ENCODE measurements around the gene PTDSS2. TPM values are rescaled to one million over a fixed set of nuclear protein-coding genes. Genes with fewer than 3 reads are reported as not detected.
A peak's percentile ranks its signal among the peaks of the same experiment; 100 is the strongest.

Gene PTDSS2
- total RNA-seq, 1 donor from 2014 or later = 55.3 TPM

- Mint-ChIP-seq H3K27ac (ENCODE audit: unreplicated experiment) (peak overlapping the region; percentile 97), H3K4me3 (ENCODE audit: unreplicated experiment) (peak overlapping the region; percentile 85), H3K9me3 (ENCODE audit: unreplicated experiment) (no peaks in the 10 kb centered on the region), H3K4me1 (ENCODE audit: unreplicated experiment) (peaks cover 36% of the 10 kb centered on the region), H3K36me3 (ENCODE audit: unreplicated experiment) (peaks cover 2% of the 10 kb centered on the region), H3K27me3 (ENCODE audit: unreplicated experiment) (no peaks in the 10 kb centered on the region)
- DNase-seq (ENCODE audit: extremely low spot score, unreplicated experiment) = peak; percentile 98
- TF ChIP-seq CTCF (IDR thresholded peaks at IDR 0.05) = peak; percentile 87
These were observed 2.0 kb upstream of the PTDSS2 start for GRCh38 chr11:447923-448731.

- DNase-seq (ENCODE audit: extremely low spot score, unreplicated experiment) = no peak
- peak; percentile 38 for TF ChIP-seq CTCF (IDR thresholded peaks at IDR 0.05)
- Mint-ChIP-seq H3K36me3 (ENCODE audit: unreplicated experiment) (peaks cover 9% of the 10 kb centered on the region), H3K9me3 (ENCODE audit: unreplicated experiment) (no peaks in the 10 kb centered on the region), H3K4me1 (ENCODE audit: unreplicated experiment) (peaks cover 32% of the 10 kb centered on the region), H3K27me3 (ENCODE audit: unreplicated experiment) (no peaks in the 10 kb centered on the region), H3K27ac (ENCODE audit: unreplicated experiment) (peak overlapping the region; percentile 77), H3K4me3 (ENCODE audit: unreplicated experiment) (peak overlapping the region; percentile 98)
These were observed 851 bp downstream of the PTDSS2 start for GRCh38 chr11:450809-451451.

- Mint-ChIP-seq H3K36me3 (ENCODE audit: unreplicated experiment) (peaks cover 9% of the 10 kb centered on the region), H3K4me1 (ENCODE audit: unreplicated experiment) (peaks cover 34% of the 10 kb centered on the region), H3K27ac (ENCODE audit: unreplicated experiment) (peak overlapping the region; percentile 77), H3K9me3 (ENCODE audit: unreplicated experiment) (no peaks in the 10 kb centered on the region), H3K4me3 (ENCODE audit: unreplicated experiment) (peak overlapping the region; percentile 98), H3K27me3 (ENCODE audit: unreplicated experiment) (no peaks in the 10 kb centered on the region)
- DNase-seq (ENCODE audit: extremely low spot score, unreplicated experiment) = no peak
- no peak for TF ChIP-seq CTCF (IDR thresholded peaks at IDR 0.05)
These were observed 1.7 kb downstream of the PTDSS2 start for GRCh38 chr11:451738-452137.

- H3K36me3 Mint-ChIP-seq (ENCODE audit: unreplicated experiment) = peaks cover 9% of the 10 kb centered on the region
- peak overlapping the region; percentile 98 for H3K4me3 Mint-ChIP-seq (ENCODE audit: unreplicated experiment)
- H3K4me1 Mint-ChIP-seq (ENCODE audit: unreplicated experiment) = peaks cover 36% of the 10 kb centered on the region
- no peaks in the 10 kb centered on the region for H3K27me3 Mint-ChIP-seq (ENCODE audit: unreplicated experiment)
- H3K27ac Mint-ChIP-seq (ENCODE audit: unreplicated experiment) = no peak overlapping the region
- no peaks in the 10 kb centered on the region for H3K9me3 Mint-ChIP-seq (ENCODE audit: unreplicated experiment)
- no peak for DNase-seq (ENCODE audit: extremely low spot score, unreplicated experiment)
- TF ChIP-seq CTCF (IDR thresholded peaks at IDR 0.05) = no peak
These were observed 2.2 kb downstream of the PTDSS2 start for GRCh38 chr11:452203-452744.

Measured in osteocyte (in vitro differentiated cells).